GM12891 (cell line): ENCODE data around the gene GPC6.

Source experiments
- POLR2A ChIP-seq: IDR thresholded peaks from 2 replicates; pipeline ENCODE4 v1.6.1; 2011; ENCODE audit warnings: low read depth, low read length, control low read depth
- TAF1 ChIP-seq: IDR thresholded peaks from 2 replicates; pipeline ENCODE4 v1.6.1; 2011; ENCODE audit warnings: low read depth, low read length, control low read depth

- TF ChIP-seq POLR2A (no peak), TAF1 (no peak)
Observed at GRCh38 chr13:93515267-93515666, 288.7 kb downstream of the GPC6 start.
